GM12864 (cell line): Measurements from ENCODE around the gene KIF3C.

ENCODE experiments used
- DNase-seq: peaks from one replicate; pipeline ENCODE4 v3.0.0-alpha.2; 2011; ENCODE audit warnings: low read depth
- H3K4me3 ChIP-seq: 2 replicates; pipeline ENCODE4 v1.5.1; 2011; ENCODE audit warnings: mild to moderate bottlenecking, low read depth, low read length, control low read depth
- CTCF ChIP-seq: IDR thresholded peaks from 2 replicates; pipeline ENCODE4 v1.5.1; 2011; ENCODE audit warnings: low read depth, mild to moderate bottlenecking, moderate library complexity, low read length, control low read depth, inconsistent platforms; ENCODE audit errors: missing control alignments

Gene KIF3C

GRCh38 chr2:25977768-25978167, 4.5 kb downstream of the KIF3C start:
- no peak overlapping the region for H3K4me3 ChIP-seq
- TF ChIP-seq CTCF = no peak
- no peak for DNase-seq

DNA sequence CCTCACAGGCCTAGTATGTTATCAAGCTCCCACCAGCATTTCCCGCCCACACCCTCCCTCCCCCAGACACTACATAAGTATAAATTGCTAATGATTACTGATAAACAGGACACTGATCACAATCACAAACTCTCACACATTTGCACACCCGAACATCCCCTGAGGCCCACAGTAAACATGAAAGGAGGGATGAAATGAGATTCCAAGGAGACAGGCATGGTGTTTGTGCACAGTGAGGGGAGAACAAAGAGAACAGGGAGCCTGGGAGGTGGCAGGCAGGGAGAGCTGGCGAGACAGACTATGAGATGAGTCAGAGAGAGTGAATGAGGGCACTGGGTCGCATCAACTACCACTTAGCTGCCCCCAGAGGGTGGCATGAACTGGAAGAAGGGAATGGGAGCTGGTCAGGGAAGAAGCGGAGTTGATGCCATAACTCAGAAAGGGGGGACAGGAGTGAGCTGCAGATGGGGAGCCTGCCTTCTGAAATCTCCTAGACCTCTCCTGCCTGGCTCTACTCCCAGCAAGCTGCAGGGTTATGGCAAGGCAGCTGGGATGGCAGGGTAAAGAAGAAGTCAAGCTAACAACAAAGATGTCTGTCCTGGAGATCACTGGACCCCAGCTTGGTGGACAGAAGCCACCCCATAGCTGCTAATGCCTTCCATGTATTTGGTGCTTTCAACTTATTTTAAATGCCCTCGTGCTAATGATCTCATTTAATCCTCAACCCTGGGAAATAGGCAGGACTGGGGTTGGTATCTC, 5.1 kb downstream of the KIF3C start:
- H3K4me3 ChIP-seq = no peak overlapping the region
- no peak for TF ChIP-seq CTCF
- no peak for DNase-seq

DNA sequence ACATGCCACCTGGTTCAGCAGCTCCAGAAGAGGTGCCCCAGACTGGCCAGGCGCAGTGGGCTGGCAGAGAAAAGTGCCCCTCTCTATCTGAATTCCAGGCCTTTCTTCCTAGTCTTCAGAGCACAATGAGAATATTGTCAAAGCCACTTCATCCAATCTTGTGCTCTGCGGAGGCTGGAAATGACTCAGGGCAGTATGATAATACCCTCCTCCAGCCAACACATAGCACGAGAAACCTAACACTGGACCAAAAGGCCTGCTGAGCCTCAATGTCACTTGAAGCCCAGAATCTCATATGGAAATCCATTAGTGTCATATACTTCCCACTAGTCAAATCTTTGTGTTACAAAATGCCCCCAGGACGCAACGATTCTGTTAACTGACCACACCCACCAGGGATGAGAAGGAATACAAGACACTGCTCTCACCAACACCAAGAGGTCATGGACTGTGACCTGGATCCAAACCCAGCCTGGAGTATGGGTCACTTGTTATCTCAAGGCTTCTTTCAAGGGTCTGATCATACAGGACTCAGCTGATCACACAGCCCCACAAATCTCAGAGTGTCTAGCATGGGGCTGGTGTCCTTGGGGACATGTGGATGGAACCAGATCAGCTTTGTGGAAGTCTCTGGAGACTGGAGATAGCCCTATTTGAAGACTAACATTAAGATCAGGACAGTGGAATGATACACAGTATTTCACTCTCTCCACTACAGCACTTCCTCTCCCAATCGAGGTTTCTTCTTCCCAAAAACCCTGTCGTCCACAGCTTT, 10.1 kb downstream of the KIF3C start:
- TF ChIP-seq CTCF = no peak
- DNase-seq = no peak
- H3K4me3 ChIP-seq = no peak overlapping the region

GRCh38 chr2:25971596-25971995, 10.7 kb downstream of the KIF3C start:
- no peak for TF ChIP-seq CTCF
- no peak overlapping the region for H3K4me3 ChIP-seq
- DNase-seq = no peak

DNA sequence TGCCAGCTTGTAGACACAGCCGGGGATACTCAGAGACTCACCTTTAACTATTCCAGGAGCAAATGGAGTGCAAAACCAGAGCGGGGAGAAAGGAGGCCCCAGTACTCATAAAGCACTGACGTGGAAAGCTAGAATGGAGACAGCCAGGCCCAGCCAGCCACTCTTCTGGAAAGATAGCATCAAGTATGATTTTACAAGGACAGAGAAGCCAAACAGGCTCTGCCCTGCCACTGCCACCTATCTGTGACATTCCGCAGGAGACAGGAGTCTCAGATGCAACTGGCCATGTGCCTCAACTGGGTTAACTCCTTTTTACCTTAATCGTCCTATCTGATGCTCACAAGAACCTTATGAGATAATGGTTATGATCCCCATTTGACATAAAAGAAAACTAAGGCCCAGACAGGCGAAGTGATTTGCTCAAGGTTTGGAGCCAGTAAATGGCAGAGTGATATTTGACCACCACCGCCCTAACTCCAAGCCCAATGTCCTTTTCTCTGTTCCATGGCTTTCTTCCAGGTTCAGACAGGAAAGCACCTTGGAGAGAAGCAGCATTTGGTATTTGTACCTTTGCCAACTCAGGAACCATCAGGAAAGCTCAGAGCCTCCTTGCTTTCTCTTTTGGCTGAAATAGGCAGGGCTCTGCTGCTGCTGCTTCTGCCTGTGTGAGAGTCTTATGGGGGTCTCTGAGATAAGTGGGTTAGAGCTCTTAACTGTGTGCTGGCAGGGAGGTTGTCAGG, 15.6 kb downstream of the KIF3C start:
- TF ChIP-seq CTCF = no peak
- no peak overlapping the region for H3K4me3 ChIP-seq
- DNase-seq = no peak

GRCh38 chr2:25964891-25965290, 17.4 kb downstream of the KIF3C start:
- no peak overlapping the region for H3K4me3 ChIP-seq
- DNase-seq = no peak
- no peak for TF ChIP-seq CTCF
